WI38 (cell line): ENCODE data around the gene ZBTB20.

Experiments
- H3K4me3 ChIP-seq: 2 replicates; pipeline ENCODE4 v1.5.1; 2011; ENCODE audit warnings: low read depth, mild to moderate bottlenecking, control low read depth, low read length
- TF ChIP-seq, protein P1 (sequence below): IDR thresholded peaks from 2 replicates; pipeline ENCODE4 v1.5.1; 2012; ENCODE audit warnings: low read depth, mild to moderate bottlenecking, control low read depth, low read length

Gene ZBTB20

GRCh38 chr3:115141033-115141757, 5.9 kb downstream of the ZBTB20 start:
- no peak overlapping the region for H3K4me3 ChIP-seq
- TF ChIP-seq, protein P1, sequence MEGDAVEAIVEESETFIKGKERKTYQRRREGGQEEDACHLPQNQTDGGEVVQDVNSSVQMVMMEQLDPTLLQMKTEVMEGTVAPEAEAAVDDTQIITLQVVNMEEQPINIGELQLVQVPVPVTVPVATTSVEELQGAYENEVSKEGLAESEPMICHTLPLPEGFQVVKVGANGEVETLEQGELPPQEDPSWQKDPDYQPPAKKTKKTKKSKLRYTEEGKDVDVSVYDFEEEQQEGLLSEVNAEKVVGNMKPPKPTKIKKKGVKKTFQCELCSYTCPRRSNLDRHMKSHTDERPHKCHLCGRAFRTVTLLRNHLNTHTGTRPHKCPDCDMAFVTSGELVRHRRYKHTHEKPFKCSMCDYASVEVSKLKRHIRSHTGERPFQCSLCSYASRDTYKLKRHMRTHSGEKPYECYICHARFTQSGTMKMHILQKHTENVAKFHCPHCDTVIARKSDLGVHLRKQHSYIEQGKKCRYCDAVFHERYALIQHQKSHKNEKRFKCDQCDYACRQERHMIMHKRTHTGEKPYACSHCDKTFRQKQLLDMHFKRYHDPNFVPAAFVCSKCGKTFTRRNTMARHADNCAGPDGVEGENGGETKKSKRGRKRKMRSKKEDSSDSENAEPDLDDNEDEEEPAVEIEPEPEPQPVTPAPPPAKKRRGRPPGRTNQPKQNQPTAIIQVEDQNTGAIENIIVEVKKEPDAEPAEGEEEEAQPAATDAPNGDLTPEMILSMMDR: no peak

DNA sequence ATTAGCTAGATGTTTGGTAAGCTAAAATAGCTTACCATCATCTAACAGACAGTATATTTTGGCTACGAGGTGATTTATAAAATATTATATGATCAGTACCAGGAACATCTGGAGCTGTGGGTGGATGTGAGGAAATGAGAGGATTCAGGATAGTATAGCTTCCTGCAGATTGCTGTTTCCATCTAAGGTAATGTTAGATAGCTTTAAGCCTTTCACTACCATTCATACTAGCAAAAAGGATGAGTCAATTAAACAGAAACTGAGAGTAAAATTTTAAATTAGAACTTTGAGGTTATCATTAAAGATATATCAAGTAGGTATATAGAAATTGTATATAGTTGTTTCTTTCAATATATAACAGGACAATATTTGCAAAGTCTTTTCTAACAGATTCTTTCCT, 8.0 kb downstream of the ZBTB20 start:
- H3K4me3 ChIP-seq: no peak overlapping the region
- TF ChIP-seq, protein P1: no peak

- TF ChIP-seq, protein P1: no peak
- H3K4me3 ChIP-seq: no peak overlapping the region
Measured at GRCh38 chr3:115134648-115135347, 12.3 kb downstream of the ZBTB20 start.

GRCh38 chr3:115127208-115127607, 19.9 kb downstream of the ZBTB20 start:
- no peak overlapping the region for H3K4me3 ChIP-seq
- TF ChIP-seq, protein P1: no peak

- no peak overlapping the region for H3K4me3 ChIP-seq
- TF ChIP-seq, protein P1: no peak
Measured at GRCh38 chr3:115120597-115120996, 26.5 kb downstream of the ZBTB20 start.

DNA sequence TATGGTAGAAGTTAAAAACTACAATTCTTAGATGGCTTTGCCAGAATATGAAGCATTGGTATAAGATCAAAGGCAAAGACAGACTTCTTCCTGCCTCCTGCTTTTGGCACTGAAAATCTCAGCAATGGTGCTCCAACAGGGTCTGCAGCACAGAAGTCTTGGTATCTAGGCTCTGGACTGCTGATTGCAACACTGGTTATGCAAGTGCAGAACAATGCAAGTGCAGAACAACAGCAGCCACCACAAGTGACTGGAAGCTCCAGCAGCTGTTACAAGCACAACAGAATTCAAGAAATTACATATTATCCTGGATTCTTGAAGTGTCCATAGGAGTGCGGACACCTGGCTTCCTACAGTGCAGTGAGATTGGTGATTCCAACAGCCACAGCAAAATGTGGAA, 33.7 kb downstream of the ZBTB20 start:
- H3K4me3 ChIP-seq: no peak overlapping the region
- TF ChIP-seq, protein P1: no peak

DNA sequence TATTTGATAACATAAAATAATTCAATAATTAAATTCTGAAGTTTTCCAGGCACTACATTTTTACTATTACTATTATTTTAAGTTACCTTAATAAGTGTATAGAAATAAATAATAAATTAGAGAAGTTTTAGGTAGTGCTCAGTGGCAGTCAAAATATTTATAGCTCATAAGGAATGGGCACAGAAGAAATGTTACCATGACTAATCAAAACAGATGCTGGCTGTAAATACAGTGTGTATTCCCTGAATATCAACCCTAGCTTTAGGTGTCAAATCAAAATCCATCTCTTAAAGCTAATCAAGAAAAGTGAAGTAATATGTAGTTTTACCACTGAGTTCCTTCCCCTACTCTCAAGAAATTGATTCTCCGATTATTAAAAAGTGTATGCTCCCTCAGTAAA, 35.5 kb downstream of the ZBTB20 start:
- no peak overlapping the region for H3K4me3 ChIP-seq
- TF ChIP-seq, protein P1: no peak
